ENCODE results near the gene PRPF39. TPM values are rescaled to one million over a fixed set of nuclear protein-coding genes. Genes with fewer than 3 reads are reported as not detected.
A peak's percentile ranks its signal among the peaks of the same experiment; 100 is the strongest.

The PRPF39 gene
- total and polyA plus RNA-seq, 2 of the 13 experiments (the other 11 are each of a cell fraction or from before 2014, with no cell fraction given): 44.2 to 65.0 TPM

- TF ChIP-seq, protein P1, sequence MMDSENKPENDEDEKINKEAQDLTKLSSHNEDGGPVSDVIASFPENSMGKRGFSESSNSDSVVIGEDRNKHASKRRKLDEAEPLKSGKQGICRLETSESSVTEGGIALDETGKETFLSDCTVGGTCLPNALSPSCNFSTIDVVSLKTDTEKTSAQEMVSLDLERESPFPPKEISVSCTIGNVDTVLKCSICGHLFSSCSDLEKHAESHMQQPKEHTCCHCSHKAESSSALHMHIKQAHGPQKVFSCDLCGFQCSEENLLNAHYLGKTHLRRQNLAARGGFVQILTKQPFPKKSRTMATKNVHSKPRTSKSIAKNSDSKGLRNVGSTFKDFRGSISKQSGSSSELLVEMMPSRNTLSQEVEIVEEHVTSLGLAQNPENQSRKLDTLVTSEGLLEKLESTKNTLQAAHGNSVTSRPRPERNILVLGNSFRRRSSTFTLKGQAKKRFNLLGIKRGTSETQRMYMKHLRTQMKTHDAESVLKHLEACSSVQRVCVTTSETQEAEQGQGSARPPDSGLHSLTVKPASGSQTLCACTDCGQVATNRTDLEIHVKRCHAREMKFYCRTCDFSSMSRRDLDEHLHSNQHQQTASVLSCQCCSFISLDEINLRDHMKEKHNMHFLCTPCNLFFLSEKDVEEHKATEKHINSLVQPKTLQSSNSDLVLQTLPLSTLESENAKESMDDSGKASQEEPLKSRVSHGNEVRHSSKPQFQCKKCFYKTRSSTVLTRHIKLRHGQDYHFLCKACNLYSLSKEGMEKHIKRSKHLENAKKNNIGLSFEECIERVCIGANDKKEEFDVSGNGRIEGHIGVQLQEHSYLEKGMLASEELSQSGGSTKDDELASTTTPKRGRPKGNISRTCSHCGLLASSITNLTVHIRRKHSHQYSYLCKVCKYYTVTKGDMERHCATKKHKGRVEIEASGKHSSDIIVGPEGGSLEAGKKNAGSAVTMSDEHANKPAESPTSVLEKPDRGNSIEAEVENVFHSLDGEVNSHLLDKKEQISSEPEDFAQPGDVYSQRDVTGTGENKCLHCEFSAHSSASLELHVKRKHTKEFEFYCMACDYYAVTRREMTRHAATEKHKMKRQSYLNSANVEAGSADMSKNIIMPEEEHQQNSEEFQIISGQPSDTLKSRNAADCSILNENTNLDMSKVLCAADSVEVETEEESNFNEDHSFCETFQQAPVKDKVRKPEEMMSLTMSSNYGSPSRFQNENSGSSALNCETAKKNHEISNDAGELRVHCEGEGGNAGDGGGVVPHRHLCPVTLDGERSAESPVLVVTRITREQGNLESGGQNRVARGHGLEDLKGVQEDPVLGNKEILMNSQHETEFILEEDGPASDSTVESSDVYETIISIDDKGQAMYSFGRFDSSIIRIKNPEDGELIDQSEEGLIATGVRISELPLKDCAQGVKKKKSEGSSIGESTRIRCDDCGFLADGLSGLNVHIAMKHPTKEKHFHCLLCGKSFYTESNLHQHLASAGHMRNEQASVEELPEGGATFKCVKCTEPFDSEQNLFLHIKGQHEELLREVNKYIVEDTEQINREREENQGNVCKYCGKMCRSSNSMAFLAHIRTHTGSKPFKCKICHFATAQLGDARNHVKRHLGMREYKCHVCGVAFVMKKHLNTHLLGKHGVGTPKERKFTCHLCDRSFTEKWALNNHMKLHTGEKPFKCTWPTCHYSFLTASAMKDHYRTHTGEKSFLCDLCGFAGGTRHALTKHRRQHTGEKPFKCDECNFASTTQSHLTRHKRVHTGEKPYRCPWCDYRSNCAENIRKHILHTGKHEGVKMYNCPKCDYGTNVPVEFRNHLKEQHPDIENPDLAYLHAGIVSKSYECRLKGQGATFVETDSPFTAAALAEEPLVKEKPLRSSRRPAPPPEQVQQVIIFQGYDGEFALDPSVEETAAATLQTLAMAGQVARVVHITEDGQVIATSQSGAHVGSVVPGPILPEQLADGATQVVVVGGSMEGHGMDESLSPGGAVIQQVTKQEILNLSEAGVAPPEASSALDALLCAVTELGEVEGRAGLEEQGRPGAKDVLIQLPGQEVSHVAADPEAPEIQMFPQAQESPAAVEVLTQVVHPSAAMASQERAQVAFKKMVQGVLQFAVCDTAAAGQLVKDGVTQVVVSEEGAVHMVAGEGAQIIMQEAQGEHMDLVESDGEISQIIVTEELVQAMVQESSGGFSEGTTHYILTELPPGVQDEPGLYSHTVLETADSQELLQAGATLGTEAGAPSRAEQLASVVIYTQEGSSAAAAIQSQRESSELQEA (CRISPR knock-in tag; IDR thresholded peaks at IDR 0.05; ENCODE audit: not compliant biosample characterization): peak; percentile 41
- peak; percentile 56; the same call in 1 of the 2 replicates for TF ChIP-seq ATF1 (CRISPR knock-in tag; IDR thresholded peaks at IDR 0.05)
- TF ChIP-seq ZNF737 (CRISPR knock-in tag; IDR thresholded peaks at IDR 0.05; ENCODE audit: borderline replicate concordance): 0 out of 2 replicates have a peak, but pooled peaks have one; percentile 31
- no peak for TF ChIP-seq PCBP2 (optimal IDR thresholded peaks at IDR 0.05; ENCODE audit: low read depth, low read length, poor library complexity, severe bottlenecking)
- TF ChIP-seq MTF1 (CRISPR knock-in tag; IDR thresholded peaks at IDR 0.05): no peak
- TF ChIP-seq ASH2L (IDR thresholded peaks at IDR 0.05; ENCODE audit: insufficient read length, low read depth, low read length): peak; percentile 98
- peak; percentile 46; the same call in 1 of the 2 replicates for TF ChIP-seq ZNF138 (CRISPR knock-in tag; IDR thresholded peaks at IDR 0.05; ENCODE audit: low read depth)
- TF ChIP-seq KDM1A (CRISPR knock-in tag; IDR thresholded peaks at IDR 0.05): no peak
- TF ChIP-seq, protein P2, sequence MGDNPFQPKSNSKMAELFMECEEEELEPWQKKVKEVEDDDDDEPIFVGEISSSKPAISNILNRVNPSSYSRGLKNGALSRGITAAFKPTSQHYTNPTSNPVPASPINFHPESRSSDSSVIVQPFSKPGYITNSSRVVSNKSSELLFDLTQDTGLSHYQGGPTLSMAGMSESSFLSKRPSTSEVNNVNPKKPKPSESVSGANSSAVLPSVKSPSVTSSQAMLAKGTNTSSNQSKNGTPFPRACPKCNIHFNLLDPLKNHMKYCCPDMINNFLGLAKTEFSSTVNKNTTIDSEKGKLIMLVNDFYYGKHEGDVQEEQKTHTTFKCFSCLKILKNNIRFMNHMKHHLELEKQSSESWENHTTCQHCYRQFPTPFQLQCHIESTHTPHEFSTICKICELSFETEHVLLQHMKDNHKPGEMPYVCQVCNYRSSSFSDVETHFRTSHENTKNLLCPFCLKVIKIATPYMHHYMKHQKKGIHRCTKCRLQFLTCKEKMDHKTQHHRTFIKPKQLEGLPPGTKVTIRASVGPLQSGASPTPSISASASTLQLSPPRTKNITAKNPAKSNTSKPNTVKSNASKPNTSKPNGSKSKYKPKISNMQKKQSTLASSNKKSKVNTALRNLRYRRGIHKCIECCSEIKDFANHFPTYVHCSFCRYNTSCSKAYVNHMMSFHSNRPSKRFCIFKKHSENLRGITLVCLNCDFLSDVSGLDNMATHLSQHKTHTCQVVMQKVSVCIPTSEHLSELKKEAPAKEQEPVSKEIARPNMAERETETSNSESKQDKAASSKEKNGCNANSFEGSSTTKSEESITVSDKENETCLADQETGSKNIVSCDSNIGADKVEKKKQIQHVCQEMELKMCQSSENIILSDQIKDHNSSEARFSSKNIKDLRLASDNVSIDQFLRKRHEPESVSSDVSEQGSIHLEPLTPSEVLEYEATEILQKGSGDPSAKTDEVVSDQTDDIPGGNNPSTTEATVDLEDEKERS (CRISPR knock-in tag; IDR thresholded peaks at IDR 0.05): no peak
- TF ChIP-seq, protein P3, sequence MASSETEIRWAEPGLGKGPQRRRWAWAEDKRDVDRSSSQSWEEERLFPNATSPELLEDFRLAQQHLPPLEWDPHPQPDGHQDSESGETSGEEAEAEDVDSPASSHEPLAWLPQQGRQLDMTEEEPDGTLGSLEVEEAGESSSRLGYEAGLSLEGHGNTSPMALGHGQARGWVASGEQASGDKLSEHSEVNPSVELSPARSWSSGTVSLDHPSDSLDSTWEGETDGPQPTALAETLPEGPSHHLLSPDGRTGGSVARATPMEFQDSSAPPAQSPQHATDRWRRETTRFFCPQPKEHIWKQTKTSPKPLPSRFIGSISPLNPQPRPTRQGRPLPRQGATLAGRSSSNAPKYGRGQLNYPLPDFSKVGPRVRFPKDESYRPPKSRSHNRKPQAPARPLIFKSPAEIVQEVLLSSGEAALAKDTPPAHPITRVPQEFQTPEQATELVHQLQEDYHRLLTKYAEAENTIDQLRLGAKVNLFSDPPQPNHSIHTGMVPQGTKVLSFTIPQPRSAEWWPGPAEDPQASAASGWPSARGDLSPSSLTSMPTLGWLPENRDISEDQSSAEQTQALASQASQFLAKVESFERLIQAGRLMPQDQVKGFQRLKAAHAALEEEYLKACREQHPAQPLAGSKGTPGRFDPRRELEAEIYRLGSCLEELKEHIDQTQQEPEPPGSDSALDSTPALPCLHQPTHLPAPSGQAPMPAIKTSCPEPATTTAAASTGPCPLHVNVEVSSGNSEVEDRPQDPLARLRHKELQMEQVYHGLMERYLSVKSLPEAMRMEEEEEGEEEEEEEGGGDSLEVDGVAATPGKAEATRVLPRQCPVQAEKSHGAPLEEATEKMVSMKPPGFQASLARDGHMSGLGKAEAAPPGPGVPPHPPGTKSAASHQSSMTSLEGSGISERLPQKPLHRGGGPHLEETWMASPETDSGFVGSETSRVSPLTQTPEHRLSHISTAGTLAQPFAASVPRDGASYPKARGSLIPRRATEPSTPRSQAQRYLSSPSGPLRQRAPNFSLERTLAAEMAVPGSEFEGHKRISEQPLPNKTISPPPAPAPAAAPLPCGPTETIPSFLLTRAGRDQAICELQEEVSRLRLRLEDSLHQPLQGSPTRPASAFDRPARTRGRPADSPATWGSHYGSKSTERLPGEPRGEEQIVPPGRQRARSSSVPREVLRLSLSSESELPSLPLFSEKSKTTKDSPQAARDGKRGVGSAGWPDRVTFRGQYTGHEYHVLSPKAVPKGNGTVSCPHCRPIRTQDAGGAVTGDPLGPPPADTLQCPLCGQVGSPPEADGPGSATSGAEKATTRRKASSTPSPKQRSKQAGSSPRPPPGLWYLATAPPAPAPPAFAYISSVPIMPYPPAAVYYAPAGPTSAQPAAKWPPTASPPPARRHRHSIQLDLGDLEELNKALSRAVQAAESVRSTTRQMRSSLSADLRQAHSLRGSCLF (CRISPR knock-in tag; IDR thresholded peaks at IDR 0.05; ENCODE audit: borderline replicate concordance): no peak
- peak; percentile 98 for TF ChIP-seq KMT2A (CRISPR knock-in tag; IDR thresholded peaks at IDR 0.05)
Observed at GRCh38 chr14:45135659-45136395, 51.9 kb downstream of the PRPF39 start, which contains the start of gene FANCM (continued).

Measured in HepG2 (cell line).